ENCODE data around the gene ALOX15B. TPM values are rescaled to one million over a fixed set of nuclear protein-coding genes. Genes with fewer than 3 reads are reported as not detected.
"Not testable (repeated sequence)": the region's sequence is repeated elsewhere in the genome, so short reads cannot be mapped to it uniquely, and the experiment has no call there.

ALOX15B gene
- total RNA-seq, 5 donors from 2014 or later (not counting 1 experiment from before 2014, with no cell fraction given), result 0.10 to 0.20 (median 0.13) TPM; not detected in 2

GRCh38 chr17:8057691-8058114 is 18.8 kb downstream of the ALOX15B start:
- H3K27me3 ChIP-seq (replicated peaks in 1 of 2; ENCODE audit: control insufficient read depth in 2 of 2, extremely low read depth in 1 of 2, insufficient read depth in 2 of 2, low read length in 1 of 2), result peaks cover 2 to 17% of the 10 kb centered on the region in 2 experiments
- DNase-seq, result peak in 32 of 35 experiments; percentile 17 to 80 (median 34)
- CTCF ChIA-PET, result interaction anchor here (0.6 to 1.5 kb wide), 12 partner anchors 22 to 612 kb away, joined by 3 to 7 read pairs (median 4); no protein-coding TSS in a partner anchor
- peaks cover 0 to 13% of the 10 kb centered on the region in 2 experiments for H3K4me1 ChIP-seq (ENCODE audit: control insufficient read depth in 1 of 2, extremely low read depth in 1 of 2, insufficient read depth in 2 of 2, low read length in 2 of 2)
- Mint-ChIP-seq H3K27ac (no peak overlapping the region), H3K4me1 (peaks cover 0 to 24% (median 6%) of the 10 kb centered on the region in 3 donors), H3K36me3 (no peaks in the 10 kb centered on the region), H3K27me3 (peaks cover 32 to 53% of the 10 kb centered on the region in 2 donors), H3K4me3 (no peak overlapping the region), H3K9me3 (no peaks in the 10 kb centered on the region)
- 19% methylated on average over 13 of the region's 14 CpGs for WGBS (ENCODE audit: insufficient coverage)
- H3K9me3 ChIP-seq, result no peaks in the 10 kb centered on the region
- H3K4me3 ChIP-seq (ENCODE audit: control insufficient read depth in 1 of 2, extremely low read depth in 1 of 2, low read length in 1 of 2), result no peak overlapping the region
- H3K27ac ChIP-seq (ENCODE audit: low read length), result no peak overlapping the region
- H3K36me3 ChIP-seq (ENCODE audit: control insufficient read depth in 2 of 2, extremely low read depth in 1 of 2, insufficient read depth in 1 of 2, low read length in 1 of 2), result no peaks in the 10 kb centered on the region
- POLR2A ChIA-PET, result interaction anchor here in 1 of 2 donors (0.6 kb wide), 1 partner anchor 145 kb away, joined by 3 read pairs; no protein-coding TSS in a partner anchor
- peak; percentile 81 to 89 (median 86) for ATAC-seq (replicated peaks in 1 of 4)

- ATAC-seq (replicated peaks in 1 of 4), result no peak
- Mint-ChIP-seq H3K36me3 (no peaks in the 10 kb centered on the region), H3K9me3 (no peaks in the 10 kb centered on the region), H3K4me1 (peaks cover 0 to 24% (median 6%) of the 10 kb centered on the region in 3 donors), H3K27me3 (peaks cover 42 to 64% of the 10 kb centered on the region in 2 donors), H3K4me3 (no peak overlapping the region), H3K27ac (no peak overlapping the region)
- CTCF ChIA-PET, result interaction anchor here (0.6 to 1.8 kb wide), 4 partner anchors 51 to 927 kb away, joined by 4 to 10 read pairs (median 8); partner anchors contain the start of gene ALOXE3 (in 1 of the 2)
- no peaks in the 10 kb centered on the region for H3K9me3 ChIP-seq
- no peaks in the 10 kb centered on the region for H3K36me3 ChIP-seq (ENCODE audit: control insufficient read depth in 2 of 2, extremely low read depth in 1 of 2, insufficient read depth in 1 of 2, low read length in 1 of 2)
- H3K27me3 ChIP-seq (replicated peaks in 1 of 2; ENCODE audit: control insufficient read depth in 2 of 2, extremely low read depth in 1 of 2, insufficient read depth in 2 of 2, low read length in 1 of 2), result peaks cover 2 to 26% of the 10 kb centered on the region in 2 experiments
- H3K4me1 ChIP-seq (ENCODE audit: control insufficient read depth in 1 of 2, extremely low read depth in 1 of 2, insufficient read depth in 2 of 2, low read length in 2 of 2), result peaks cover 0 to 13% of the 10 kb centered on the region in 2 experiments
- WGBS (ENCODE audit: insufficient coverage), result 3% methylated on average over 7 of the region's 7 CpGs
- H3K27ac ChIP-seq (ENCODE audit: low read length), result no peak overlapping the region
- no peak for DNase-seq
- POLR2A ChIA-PET, result interaction anchor here in 1 of 2 donors (0.6 kb wide), 1 partner anchor 107 kb away, joined by 6 read pairs; no protein-coding TSS in a partner anchor
- H3K4me3 ChIP-seq (ENCODE audit: control insufficient read depth in 1 of 2, extremely low read depth in 1 of 2, low read length in 1 of 2), result no peak overlapping the region
Observed at GRCh38 chr17:8059131-8059530, 20.3 kb downstream of the ALOX15B start.

- H3K4me3 ChIP-seq (ENCODE audit: control insufficient read depth in 1 of 2, extremely low read depth in 1 of 2, low read length in 1 of 2), result no peak overlapping the region
- no peaks in the 10 kb centered on the region for H3K36me3 ChIP-seq (ENCODE audit: control insufficient read depth in 2 of 2, extremely low read depth in 1 of 2, insufficient read depth in 1 of 2, low read length in 1 of 2)
- no peaks in the 10 kb centered on the region for H3K9me3 Mint-ChIP-seq
- peaks cover 42 to 70% of the 10 kb centered on the region in 2 donors for H3K27me3 Mint-ChIP-seq
- DNase-seq, result peak in 27 of 35 experiments; percentile 16 to 85 (median 42)
- H3K27ac ChIP-seq (ENCODE audit: low read length), result no peak overlapping the region
- H3K27me3 ChIP-seq (replicated peaks in 1 of 2; ENCODE audit: control insufficient read depth in 2 of 2, extremely low read depth in 1 of 2, insufficient read depth in 2 of 2, low read length in 1 of 2), result peaks cover 2 to 38% of the 10 kb centered on the region in 2 experiments
- ChIA-PET POLR2A (interaction anchor here in 1 of 2 donors (0.5 kb wide), 1 partner anchor 181 kb away, joined by 4 read pairs; no protein-coding TSS in a partner anchor), CTCF (interaction anchor here (0.7 to 1.9 kb wide), 17 partner anchors 9 to 317 kb away, joined by 3 to 10 read pairs (median 5); partner anchors contain the start of genes ALOXE3 (in 1 of the 2), KRABD2 (in 1 of the 2) and RANGRF (in 1 of the 2))
- no peaks in the 10 kb centered on the region for H3K9me3 ChIP-seq
- peaks cover 0 to 22% (median 6%) of the 10 kb centered on the region in 3 donors for H3K4me1 Mint-ChIP-seq
- no peak overlapping the region for H3K4me3 Mint-ChIP-seq
- peaks cover 0 to 13% of the 10 kb centered on the region in 2 experiments for H3K4me1 ChIP-seq (ENCODE audit: control insufficient read depth in 1 of 2, extremely low read depth in 1 of 2, insufficient read depth in 2 of 2, low read length in 2 of 2)
- peak; percentile 48 to 67 (median 54) for ATAC-seq (replicated peaks in 1 of 4)
- H3K27ac Mint-ChIP-seq, result no peak overlapping the region
- no peaks in the 10 kb centered on the region for H3K36me3 Mint-ChIP-seq
- 0% methylated on average over 5 of the region's 10 CpGs for WGBS (ENCODE audit: insufficient coverage)
Observed at GRCh38 chr17:8060274-8060673, 21.4 kb downstream of the ALOX15B start.

GRCh38 chr17:8061851-8062250 is 23.0 kb downstream of the ALOX15B start:
- WGBS (ENCODE audit: insufficient coverage), result 84% methylated on average over 7 of the region's 8 CpGs
- H3K27me3 ChIP-seq (replicated peaks in 1 of 2; ENCODE audit: control insufficient read depth in 2 of 2, extremely low read depth in 1 of 2, insufficient read depth in 2 of 2, low read length in 1 of 2), result peaks cover 4 to 36% of the 10 kb centered on the region in 2 experiments
- not testable (repeated sequence) for H3K27ac Mint-ChIP-seq; H3K36me3 ChIP-seq (ENCODE audit: control insufficient read depth in 2 of 2, extremely low read depth in 1 of 2, insufficient read depth in 1 of 2, low read length in 1 of 2); H3K9me3 Mint-ChIP-seq; H3K4me1 ChIP-seq (ENCODE audit: control insufficient read depth in 1 of 2, extremely low read depth in 1 of 2, insufficient read depth in 2 of 2, low read length in 2 of 2); H3K9me3 ChIP-seq; ATAC-seq (replicated peaks in 1 of 4); DNase-seq; H3K4me3 Mint-ChIP-seq; H3K4me3 ChIP-seq (ENCODE audit: control insufficient read depth in 1 of 2, extremely low read depth in 1 of 2, low read length in 1 of 2); H3K27ac ChIP-seq (ENCODE audit: low read length); H3K36me3 Mint-ChIP-seq; H3K4me1 Mint-ChIP-seq
- ChIA-PET POLR2A (interaction anchor here in 1 of 2 donors (0.5 kb wide), 1 partner anchor 669 kb away, joined by 5 read pairs; no protein-coding TSS in a partner anchor), CTCF (interaction anchor here in 1 of 2 donors (0.5 to 2.4 kb wide), 6 partner anchors 11 to 131 kb away, joined by 3 to 10 read pairs (median 4); no protein-coding TSS in a partner anchor)
- H3K27me3 Mint-ChIP-seq, result peaks cover 45 to 65% of the 10 kb centered on the region in 2 donors

GRCh38 chr17:8062435-8062806 is 23.6 kb downstream of the ALOX15B start:
- Histone ChIP-seq H3K4me1 (ENCODE audit: control insufficient read depth in 1 of 2, extremely low read depth in 1 of 2, insufficient read depth in 2 of 2, low read length in 2 of 2) (no peaks in the 10 kb centered on the region), H3K36me3 (ENCODE audit: control insufficient read depth in 2 of 2, extremely low read depth in 1 of 2, insufficient read depth in 1 of 2, low read length in 1 of 2) (no peaks in the 10 kb centered on the region), H3K4me3 (ENCODE audit: control insufficient read depth in 1 of 2, extremely low read depth in 1 of 2, low read length in 1 of 2) (no peak overlapping the region), H3K27ac (ENCODE audit: low read length) (no peak overlapping the region), H3K27me3 (replicated peaks in 1 of 2; ENCODE audit: control insufficient read depth in 2 of 2, extremely low read depth in 1 of 2, insufficient read depth in 2 of 2, low read length in 1 of 2) (peaks cover 4 to 40% of the 10 kb centered on the region in 2 experiments), H3K9me3 (no peaks in the 10 kb centered on the region)
- no peak overlapping the region for H3K4me3 Mint-ChIP-seq
- WGBS (ENCODE audit: insufficient coverage), result 62% methylated on average over 4 of the region's 8 CpGs
- H3K36me3 Mint-ChIP-seq, result no peaks in the 10 kb centered on the region
- peaks cover 0 to 4% (median 3%) of the 10 kb centered on the region in 3 donors for H3K4me1 Mint-ChIP-seq
- CTCF ChIA-PET, result interaction anchor here in 1 of 2 donors (2.4 kb wide), 1 partner anchor 57 kb away, joined by 9 read pairs; no protein-coding TSS in a partner anchor
- ATAC-seq (replicated peaks in 1 of 4), result no peak
- peaks cover 45 to 59% of the 10 kb centered on the region in 2 donors for H3K27me3 Mint-ChIP-seq
- no peaks in the 10 kb centered on the region for H3K9me3 Mint-ChIP-seq
- POLR2A ChIA-PET, result interaction anchor here in 1 of 2 donors (0.7 kb wide), 1 partner anchor 277 kb away, joined by 3 read pairs; no protein-coding TSS in a partner anchor
- DNase-seq, result no peak
- H3K27ac Mint-ChIP-seq, result no peak overlapping the region

- Histone ChIP-seq H3K9me3 (no peaks in the 10 kb centered on the region), H3K27ac (ENCODE audit: low read length) (no peak overlapping the region), H3K4me3 (ENCODE audit: control insufficient read depth in 1 of 2, extremely low read depth in 1 of 2, low read length in 1 of 2) (no peak overlapping the region), H3K36me3 (ENCODE audit: control insufficient read depth in 2 of 2, extremely low read depth in 1 of 2, insufficient read depth in 1 of 2, low read length in 1 of 2) (no peaks in the 10 kb centered on the region), H3K4me1 (ENCODE audit: control insufficient read depth in 1 of 2, extremely low read depth in 1 of 2, insufficient read depth in 2 of 2, low read length in 2 of 2) (no peaks in the 10 kb centered on the region), H3K27me3 (replicated peaks in 1 of 2; ENCODE audit: control insufficient read depth in 2 of 2, extremely low read depth in 1 of 2, insufficient read depth in 2 of 2, low read length in 1 of 2) (peaks cover 4 to 40% of the 10 kb centered on the region in 2 experiments)
- H3K27me3 Mint-ChIP-seq, result peaks cover 45 to 55% of the 10 kb centered on the region in 2 donors
- 68% methylated on average over 9 of the region's 15 CpGs for WGBS (ENCODE audit: insufficient coverage)
- peak overlapping the region in 1 of 2 donors; percentile 9 for H3K27ac Mint-ChIP-seq
- no peaks in the 10 kb centered on the region for H3K9me3 Mint-ChIP-seq
- DNase-seq (no peak), ATAC-seq (replicated peaks in 1 of 4) (no peak)
- POLR2A ChIA-PET, result interaction anchor here in 1 of 2 donors (0.7 kb wide), 1 partner anchor 277 kb away, joined by 3 read pairs; no protein-coding TSS in a partner anchor
- no peaks in the 10 kb centered on the region for H3K4me1 Mint-ChIP-seq
- CTCF ChIA-PET, result interaction anchor here in 1 of 2 donors (2.4 kb wide), 1 partner anchor 56 kb away, joined by 9 read pairs; no protein-coding TSS in a partner anchor
- no peak overlapping the region for H3K4me3 Mint-ChIP-seq
- no peaks in the 10 kb centered on the region for H3K36me3 Mint-ChIP-seq
Observed at GRCh38 chr17:8062807-8063483, 24.1 kb downstream of the ALOX15B start.

Measured in T-cell (primary cell).